Measurements from ENCODE around the gene HUNK. TPM values are rescaled to one million over a fixed set of nuclear protein-coding genes. Genes with fewer than 3 reads are reported as not detected.

The HUNK gene
- total RNA-seq, 1 donor from 2014 or later = 2.0 TPM

- Histone ChIP-seq H3K27me3 (no peaks in the 10 kb centered on the region), H3K36me3 (no peaks in the 10 kb centered on the region), H3K4me3 (no peak overlapping the region), H3K4me1 (no peaks in the 10 kb centered on the region), H3K27ac (no peak overlapping the region), H3K9me3 (no peaks in the 10 kb centered on the region)
- no peak for DNase-seq
- no peak for ATAC-seq
- TF ChIP-seq, protein P1, sequence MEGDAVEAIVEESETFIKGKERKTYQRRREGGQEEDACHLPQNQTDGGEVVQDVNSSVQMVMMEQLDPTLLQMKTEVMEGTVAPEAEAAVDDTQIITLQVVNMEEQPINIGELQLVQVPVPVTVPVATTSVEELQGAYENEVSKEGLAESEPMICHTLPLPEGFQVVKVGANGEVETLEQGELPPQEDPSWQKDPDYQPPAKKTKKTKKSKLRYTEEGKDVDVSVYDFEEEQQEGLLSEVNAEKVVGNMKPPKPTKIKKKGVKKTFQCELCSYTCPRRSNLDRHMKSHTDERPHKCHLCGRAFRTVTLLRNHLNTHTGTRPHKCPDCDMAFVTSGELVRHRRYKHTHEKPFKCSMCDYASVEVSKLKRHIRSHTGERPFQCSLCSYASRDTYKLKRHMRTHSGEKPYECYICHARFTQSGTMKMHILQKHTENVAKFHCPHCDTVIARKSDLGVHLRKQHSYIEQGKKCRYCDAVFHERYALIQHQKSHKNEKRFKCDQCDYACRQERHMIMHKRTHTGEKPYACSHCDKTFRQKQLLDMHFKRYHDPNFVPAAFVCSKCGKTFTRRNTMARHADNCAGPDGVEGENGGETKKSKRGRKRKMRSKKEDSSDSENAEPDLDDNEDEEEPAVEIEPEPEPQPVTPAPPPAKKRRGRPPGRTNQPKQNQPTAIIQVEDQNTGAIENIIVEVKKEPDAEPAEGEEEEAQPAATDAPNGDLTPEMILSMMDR (IDR thresholded peaks at IDR 0.05) = no peak
- intact Hi-C loops (cut with DNase I) = no loop called here
These were observed 127.1 kb downstream of the HUNK start for GRCh38 chr21:31999810-32000468.

DNA sequence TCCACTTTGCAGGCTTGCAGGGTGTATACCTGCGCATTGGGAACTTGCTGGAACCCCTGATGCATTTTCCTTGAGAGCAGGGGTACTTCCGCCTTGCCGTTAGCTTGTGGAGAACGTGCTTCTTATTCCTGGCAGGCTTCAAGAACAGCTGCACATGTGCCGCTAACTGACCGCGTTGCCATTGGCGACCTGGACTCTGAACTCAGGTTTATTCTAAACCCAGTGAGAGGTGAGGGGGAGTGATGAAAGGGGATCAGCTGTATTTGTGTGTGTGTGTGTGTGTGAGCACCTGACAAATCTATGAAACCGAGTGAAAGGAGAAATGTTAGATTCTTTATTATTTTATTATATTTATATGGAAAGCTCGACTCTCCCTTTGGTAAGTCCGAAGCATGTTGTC lies 128.6 kb downstream of the HUNK start:
- TF ChIP-seq, protein P1 (IDR thresholded peaks at IDR 0.05) = no peak
- Histone ChIP-seq H3K9me3 (no peaks in the 10 kb centered on the region), H3K36me3 (no peaks in the 10 kb centered on the region), H3K4me3 (no peak overlapping the region), H3K27ac (no peak overlapping the region), H3K27me3 (no peaks in the 10 kb centered on the region), H3K4me1 (no peaks in the 10 kb centered on the region)
- ATAC-seq (no peak), DNase-seq (peak; percentile 37)
- intact Hi-C loops (cut with DNase I) = no loop called here

DNA sequence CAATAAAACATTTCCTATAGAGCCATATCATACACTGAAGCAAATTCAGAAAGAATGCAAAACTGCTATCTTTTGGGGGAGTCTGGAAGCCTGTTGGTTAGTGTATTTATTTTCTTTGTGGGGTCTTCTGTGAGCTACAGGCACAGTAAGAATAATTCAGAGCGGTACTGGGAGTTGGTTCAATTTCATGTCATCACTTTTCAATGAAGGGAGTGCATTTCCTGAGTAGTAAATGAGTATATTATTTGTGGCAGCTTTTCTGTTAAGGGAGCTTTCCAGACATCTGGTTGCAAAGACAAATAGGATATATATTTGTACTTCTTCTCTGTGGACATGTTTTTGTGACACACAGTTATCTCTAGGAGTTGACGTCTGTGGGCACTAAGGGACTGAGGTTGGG lies 130.6 kb downstream of the HUNK start:
- H3K4me1 ChIP-seq = no peaks in the 10 kb centered on the region
- TF ChIP-seq, protein P1 (IDR thresholded peaks at IDR 0.05) = no peak
- H3K9me3 ChIP-seq = no peaks in the 10 kb centered on the region
- no peak overlapping the region for H3K4me3 ChIP-seq
- ATAC-seq (no peak), DNase-seq (no peak)
- H3K27me3 ChIP-seq = no peaks in the 10 kb centered on the region
- H3K27ac ChIP-seq = no peak overlapping the region
- H3K36me3 ChIP-seq = no peaks in the 10 kb centered on the region
- intact Hi-C loops (cut with DNase I) = no loop called here

DNA sequence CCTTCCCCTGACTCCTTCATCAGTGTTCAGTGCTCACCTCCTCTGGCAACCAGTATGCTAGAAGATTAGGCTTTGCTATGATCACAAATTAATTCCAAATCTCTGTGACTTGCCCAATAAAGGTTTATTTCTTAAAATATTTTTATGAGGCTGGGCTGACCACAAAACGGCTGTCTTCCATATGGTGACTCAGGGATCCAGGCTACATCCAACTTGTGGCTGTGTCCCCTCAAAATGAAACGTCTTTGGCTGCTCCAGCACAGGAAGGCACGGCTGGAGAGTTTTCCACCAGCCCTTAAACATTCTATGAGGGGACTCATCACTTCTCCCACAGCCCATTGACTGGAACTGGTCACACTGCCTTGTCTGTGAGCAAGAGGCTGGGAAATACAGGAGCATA lies 131.5 kb downstream of the HUNK start:
- intact Hi-C loops (cut with DNase I) = no loop called here
- H3K9me3 ChIP-seq = no peaks in the 10 kb centered on the region
- no peaks in the 10 kb centered on the region for H3K36me3 ChIP-seq
- no peak overlapping the region for H3K27ac ChIP-seq
- no peaks in the 10 kb centered on the region for H3K27me3 ChIP-seq
- ATAC-seq = no peak
- no peak for DNase-seq
- H3K4me3 ChIP-seq = no peak overlapping the region
- TF ChIP-seq, protein P1 (IDR thresholded peaks at IDR 0.05) = no peak
- no peaks in the 10 kb centered on the region for H3K4me1 ChIP-seq

- no peaks in the 10 kb centered on the region for H3K4me1 ChIP-seq
- no peak overlapping the region for H3K27ac ChIP-seq
- no peaks in the 10 kb centered on the region for H3K9me3 ChIP-seq
- DNase-seq = no peak
- no peaks in the 10 kb centered on the region for H3K27me3 ChIP-seq
- TF ChIP-seq, protein P1 (IDR thresholded peaks at IDR 0.05) = no peak
- no peak for ATAC-seq
- no peak overlapping the region for H3K4me3 ChIP-seq
- intact Hi-C loops (cut with DNase I) = no loop called here
- H3K36me3 ChIP-seq = no peaks in the 10 kb centered on the region
These were observed 134.6 kb downstream of the HUNK start for GRCh38 chr21:32007456-32007855.

- intact Hi-C loops (cut with DNase I) = no loop called here
- H3K9me3 ChIP-seq = no peaks in the 10 kb centered on the region
- ATAC-seq = no peak
- H3K4me1 ChIP-seq = no peaks in the 10 kb centered on the region
- H3K4me3 ChIP-seq = no peak overlapping the region
- H3K27me3 ChIP-seq = no peaks in the 10 kb centered on the region
- no peak for DNase-seq
- TF ChIP-seq, protein P1 (IDR thresholded peaks at IDR 0.05) = no peak
- H3K36me3 ChIP-seq = no peaks in the 10 kb centered on the region
- H3K27ac ChIP-seq = no peak overlapping the region
These were observed 135.9 kb downstream of the HUNK start for GRCh38 chr21:32008714-32009113.
